Trophoblast cell (in vitro differentiated cells and primary cell): ENCODE measurements around the gene ADORA2B.

Experiments
- DNase-seq, 2 donors: peaks; one replicate each; pipeline ENCODE4 v3.0.0-alpha.2; 2016
- H2AFZ ChIP-seq: 2 replicates; pipeline ENCODE4 v1.6.1; 2013; ENCODE audit warnings: low read length, moderate library complexity, mild to moderate bottlenecking; ENCODE audit not compliant: insufficient read depth, poor library complexity
- H2AK5ac ChIP-seq: 2 replicates; pipeline ENCODE4 v1.6.1; 2013; ENCODE audit warnings: mild to moderate bottlenecking, low read length
- H2BK120ac ChIP-seq: 2 replicates; pipeline ENCODE4 v1.6.1; 2013; ENCODE audit warnings: low read length, mild to moderate bottlenecking, moderate library complexity; ENCODE audit not compliant: insufficient read depth, poor library complexity
- H2BK12ac ChIP-seq: 2 replicates; pipeline ENCODE4 v1.6.1; 2013; ENCODE audit warnings: mild to moderate bottlenecking, low read length, moderate library complexity
- H2BK5ac ChIP-seq: 2 replicates; pipeline ENCODE4 v1.6.1; 2013; ENCODE audit warnings: low read length, low read depth, moderate library complexity, mild to moderate bottlenecking; ENCODE audit not compliant: poor library complexity
- H3K14ac ChIP-seq: 2 replicates; pipeline ENCODE4 v1.6.1; 2013; ENCODE audit warnings: mild to moderate bottlenecking, low read length
- H3K18ac ChIP-seq: 2 replicates; pipeline ENCODE4 v1.6.1; 2013; ENCODE audit warnings: mild to moderate bottlenecking, low read length
- H3K23ac ChIP-seq: 2 replicates; pipeline ENCODE4 v1.6.1; 2013; ENCODE audit warnings: low read length
- H3K27ac ChIP-seq: 2 replicates; pipeline ENCODE4 v1.5.1; 2013; ENCODE audit warnings: low read depth, mild to moderate bottlenecking, inconsistent platforms, low read length, moderate library complexity
- H3K27me3 ChIP-seq: 2 replicates; pipeline ENCODE4 v1.6.1; 2013; ENCODE audit warnings: inconsistent platforms, mild to moderate bottlenecking, low read length, moderate library complexity; ENCODE audit not compliant: insufficient read depth
- H3K36me3 ChIP-seq, 2 experiments: 1 replicate in 1 of 2; 2 replicates in 1 of 2; pipeline ENCODE4 v1.6.1; 2013; ENCODE audit warnings: low read length in 2 of 2, mild to moderate bottlenecking in 2 of 2, moderate library complexity in 1 of 2; ENCODE audit not compliant: insufficient read depth in 2 of 2, control insufficient read depth in 1 of 2
- H3K4ac ChIP-seq: 2 replicates; pipeline ENCODE4 v1.6.1; 2013; ENCODE audit warnings: low read depth, mild to moderate bottlenecking, low read length, moderate library complexity
- H3K4me1 ChIP-seq, 2 experiments: 1 replicate in 1 of 2; 2 replicates in 1 of 2; pipeline ENCODE4 v1.6.1; 2013; ENCODE audit warnings: low read length in 2 of 2, mild to moderate bottlenecking in 2 of 2, moderate library complexity in 1 of 2; ENCODE audit not compliant: insufficient read depth in 2 of 2, control insufficient read depth in 1 of 2
- H3K4me2 ChIP-seq: 2 replicates; pipeline ENCODE4 v1.6.1; 2013; ENCODE audit warnings: inconsistent platforms, mild to moderate bottlenecking, low read length, moderate library complexity
- H3K4me3 ChIP-seq: 2 replicates; pipeline ENCODE4 v1.5.1; 2013; ENCODE audit warnings: mild to moderate bottlenecking, low read depth, low read length, inconsistent platforms
- H3K79me1 ChIP-seq: one replicate; pipeline ENCODE4 v1.6.1; 2013; ENCODE audit warnings: low read length
- H3K79me2 ChIP-seq: 2 replicates; pipeline ENCODE4 v1.6.1; 2013; ENCODE audit warnings: low read length, mild to moderate bottlenecking; ENCODE audit not compliant: control insufficient read depth, insufficient read depth, poor library complexity
- H3K9ac ChIP-seq: 2 replicates; pipeline ENCODE4 v1.6.1; 2013; ENCODE audit warnings: mild to moderate bottlenecking, low read length
- H3K9me3 ChIP-seq: 2 replicates; pipeline ENCODE4 v1.6.1; 2013; ENCODE audit warnings: low read depth, mild to moderate bottlenecking, control low read depth, inconsistent platforms, low read length; ENCODE audit not compliant: insufficient read depth
- H4K12ac ChIP-seq: 2 replicates; pipeline ENCODE4 v1.6.1; 2013; ENCODE audit warnings: low read depth, mild to moderate bottlenecking, low read length, moderate library complexity
- H4K8ac ChIP-seq: 2 replicates; pipeline ENCODE4 v1.6.1; 2013; ENCODE audit warnings: low read depth, mild to moderate bottlenecking, low read length, moderate library complexity
- H4K91ac ChIP-seq: one replicate; pipeline ENCODE4 v1.6.1; 2013; ENCODE audit warnings: low read depth, mild to moderate bottlenecking, low read length, moderate library complexity
- WGBS: extraction: QIAGEN DNeasy Blood & Tissue Kit; methylation state at CpG from one replicate; pipeline ENCODE4 v1.1.7; 2013; ENCODE audit warnings: missing lambda C conversion rate; ENCODE audit not compliant: insufficient read length, insufficient coverage; ENCODE audit errors: extremely low coverage; 5-methylcytosine and 5-hydroxymethylcytosine counted together

The ADORA2B gene

GRCh38 chr17:15920758-15921239, 24.1 kb upstream of the ADORA2B start:
- no peak overlapping the region for H4K12ac ChIP-seq
- peak overlapping the region; percentile 73 for H3K27ac ChIP-seq
- H2BK5ac ChIP-seq: no peak overlapping the region
- no peaks in the 10 kb centered on the region for H3K27me3 ChIP-seq
- H3K9ac ChIP-seq: no peak overlapping the region
- no peak overlapping the region for H3K14ac ChIP-seq
- no peak overlapping the region for H4K91ac ChIP-seq
- no peak overlapping the region for H2AFZ ChIP-seq
- H3K23ac ChIP-seq: no peak overlapping the region
- H2BK120ac ChIP-seq: no peak overlapping the region
- H4K8ac ChIP-seq: no peak overlapping the region
- H2BK12ac ChIP-seq: no peak overlapping the region
- no peaks in the 10 kb centered on the region for H3K9me3 ChIP-seq
- no peaks in the 10 kb centered on the region for H3K36me3 ChIP-seq
- no peaks in the 10 kb centered on the region for H3K79me2 ChIP-seq
- no CpG with 5 or more reads among the region's 9 CpGs for WGBS
- H2AK5ac ChIP-seq: no peak overlapping the region
- peak; percentile 99 to 100 for DNase-seq
- H3K4me2 ChIP-seq: no peak overlapping the region
- no peak overlapping the region for H3K4me3 ChIP-seq
- H3K4me1 ChIP-seq: peaks cover 3 to 5% of the 10 kb centered on the region in 2 experiments
- peaks cover 20% of the 10 kb centered on the region for H3K79me1 ChIP-seq
- H3K4ac ChIP-seq: no peak overlapping the region
- H3K18ac ChIP-seq: no peak overlapping the region

- H4K8ac ChIP-seq: no peak overlapping the region
- peaks cover 20% of the 10 kb centered on the region for H3K79me1 ChIP-seq
- no peak overlapping the region for H2AFZ ChIP-seq
- no peak overlapping the region for H3K4me3 ChIP-seq
- H2BK5ac ChIP-seq: no peak overlapping the region
- no peak overlapping the region for H3K9ac ChIP-seq
- no peaks in the 10 kb centered on the region for H3K9me3 ChIP-seq
- H3K27me3 ChIP-seq: no peaks in the 10 kb centered on the region
- H3K14ac ChIP-seq: no peak overlapping the region
- DNase-seq: no peak
- no peak overlapping the region for H4K91ac ChIP-seq
- no peaks in the 10 kb centered on the region for H3K79me2 ChIP-seq
- H2BK12ac ChIP-seq: no peak overlapping the region
- no peak overlapping the region for H3K23ac ChIP-seq
- H3K4me2 ChIP-seq: no peak overlapping the region
- peaks cover 5 to 8% of the 10 kb centered on the region in 2 experiments for H3K4me1 ChIP-seq
- no peaks in the 10 kb centered on the region for H3K36me3 ChIP-seq
- no peak overlapping the region for H2BK120ac ChIP-seq
- H4K12ac ChIP-seq: no peak overlapping the region
- H3K27ac ChIP-seq: peak overlapping the region; percentile 40
- no peak overlapping the region for H2AK5ac ChIP-seq
- H3K4ac ChIP-seq: no peak overlapping the region
- H3K18ac ChIP-seq: no peak overlapping the region
These were observed 23.3 kb upstream of the ADORA2B start for GRCh38 chr17:15921640-15922039.

GRCh38 chr17:15922586-15922985, 22.3 kb upstream of the ADORA2B start:
- no peaks in the 10 kb centered on the region for H3K36me3 ChIP-seq
- peaks cover 18% of the 10 kb centered on the region for H3K79me1 ChIP-seq
- no peak overlapping the region for H4K91ac ChIP-seq
- H3K14ac ChIP-seq: no peak overlapping the region
- H3K27me3 ChIP-seq: no peaks in the 10 kb centered on the region
- H4K8ac ChIP-seq: no peak overlapping the region
- no peak overlapping the region for H2BK120ac ChIP-seq
- H3K79me2 ChIP-seq: no peaks in the 10 kb centered on the region
- no peak overlapping the region for H3K4me3 ChIP-seq
- no CpG with 5 or more reads among the region's 1 CpG for WGBS
- H3K4ac ChIP-seq: no peak overlapping the region
- H2BK12ac ChIP-seq: no peak overlapping the region
- no peak overlapping the region for H3K23ac ChIP-seq
- H3K4me2 ChIP-seq: no peak overlapping the region
- H3K4me1 ChIP-seq: peaks cover 5 to 8% of the 10 kb centered on the region in 2 experiments
- no peaks in the 10 kb centered on the region for H3K9me3 ChIP-seq
- no peak overlapping the region for H3K9ac ChIP-seq
- no peak overlapping the region for H2BK5ac ChIP-seq
- DNase-seq: peak in 1 of 2 donors; percentile 54
- no peak overlapping the region for H2AFZ ChIP-seq
- no peak overlapping the region for H3K27ac ChIP-seq
- no peak overlapping the region for H4K12ac ChIP-seq
- no peak overlapping the region for H2AK5ac ChIP-seq
- no peak overlapping the region for H3K18ac ChIP-seq

- H2BK12ac ChIP-seq: no peak overlapping the region
These were observed 18.7 kb upstream of the ADORA2B start for GRCh38 chr17:15926039-15926740.

More at GRCh38 chr17:15926039-15926740, 18.7 kb upstream of the ADORA2B start:
- Histone ChIP-seq H3K79me2 (no peaks in the 10 kb centered on the region), H4K8ac (peak overlapping the region; percentile 41), H4K91ac (peak overlapping the region; percentile 67), H3K36me3 (no peaks in the 10 kb centered on the region), H3K9me3 (peaks cover 2% of the 10 kb centered on the region), H3K23ac (no peak overlapping the region), H3K4ac (no peak overlapping the region), H4K12ac (no peak overlapping the region), H3K4me3 (peak overlapping the region; percentile 25), H2AK5ac (peak overlapping the region; percentile 84), H2BK120ac (peak overlapping the region; percentile 23), H3K4me2 (no peak overlapping the region), H3K27me3 (no peaks in the 10 kb centered on the region), H3K79me1 (peaks cover 7% of the 10 kb centered on the region), H3K9ac (peak overlapping the region; percentile 8), H2BK5ac (peak overlapping the region; percentile 24), H3K27ac (no peak overlapping the region), H2AFZ (no peak overlapping the region), H3K4me1 (peaks cover 4 to 7% of the 10 kb centered on the region in 2 experiments), H3K18ac (no peak overlapping the region), H3K14ac (no peak overlapping the region)
- WGBS: no CpG with 5 or more reads among the region's 9 CpGs
- DNase-seq: no peak
